Nucleus accumbens (tissue), 56 donors: Measurements from ENCODE around the gene C2orf49.
"Not testable (repeated sequence)": the region's sequence is repeated elsewhere in the genome, so short reads cannot be mapped to it uniquely, and the experiment has no call there.

Source experiments
- DNase-seq, 56 donors: peaks; one replicate each; lab custom pipeline; 2025; lab: John Stamatoyannopoulos, UW

C2orf49 gene

GRCh38 chr2:105320651-105321215, 16.6 kb upstream of the C2orf49 start:
- DNase-seq = no peak

- DNase-seq = no peak
These were observed 15.3 kb upstream of the C2orf49 start for GRCh38 chr2:105321875-105322646.

DNA sequence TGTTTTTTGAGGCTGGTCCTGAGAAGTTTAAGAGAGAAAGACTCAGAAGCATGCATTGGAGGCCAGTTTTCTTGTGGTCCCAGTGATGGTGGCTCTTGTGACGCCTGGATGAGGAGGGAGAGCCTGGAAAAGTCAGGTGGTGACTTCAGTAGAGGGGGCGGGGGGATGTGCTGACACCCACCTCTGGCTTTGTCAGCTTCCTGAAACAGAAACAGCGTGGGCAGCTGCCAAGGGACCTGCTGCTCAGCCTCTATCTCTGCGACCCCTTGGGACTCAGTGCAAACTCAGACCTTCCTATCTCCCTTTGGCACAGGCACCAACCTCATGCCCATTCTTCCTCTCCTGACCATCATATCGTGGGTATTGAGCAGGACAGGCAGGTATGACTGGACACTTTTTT, 14.2 kb upstream of the C2orf49 start:
- no peak for DNase-seq

GRCh38 chr2:105324101-105324500, 13.2 kb upstream of the C2orf49 start:
- no peak for DNase-seq

GRCh38 chr2:105324732-105325131, 12.6 kb upstream of the C2orf49 start:
- no peak for DNase-seq

GRCh38 chr2:105325389-105325963, 11.9 kb upstream of the C2orf49 start:
- no peak for DNase-seq

DNA sequence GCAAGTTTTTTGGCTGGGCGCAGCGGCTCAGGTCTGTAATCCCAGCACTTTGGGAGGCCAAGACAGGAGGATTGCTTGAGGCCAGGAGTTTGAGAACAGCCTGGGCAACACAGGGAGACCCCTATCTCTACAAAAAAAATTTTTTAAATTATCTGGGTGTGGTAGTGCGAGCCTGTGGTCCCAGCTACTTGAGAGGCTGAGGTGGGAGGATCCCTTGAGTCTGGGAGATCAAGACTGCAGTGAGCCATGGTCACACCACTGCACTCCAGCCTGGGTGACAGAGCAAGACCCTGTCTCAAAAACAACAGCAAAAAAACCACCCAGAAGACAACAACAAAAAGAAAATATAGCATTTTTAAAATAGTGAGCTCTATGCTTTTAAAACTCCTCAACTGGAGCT, 10.1 kb upstream of the C2orf49 start:
- not testable (repeated sequence) for DNase-seq

DNA sequence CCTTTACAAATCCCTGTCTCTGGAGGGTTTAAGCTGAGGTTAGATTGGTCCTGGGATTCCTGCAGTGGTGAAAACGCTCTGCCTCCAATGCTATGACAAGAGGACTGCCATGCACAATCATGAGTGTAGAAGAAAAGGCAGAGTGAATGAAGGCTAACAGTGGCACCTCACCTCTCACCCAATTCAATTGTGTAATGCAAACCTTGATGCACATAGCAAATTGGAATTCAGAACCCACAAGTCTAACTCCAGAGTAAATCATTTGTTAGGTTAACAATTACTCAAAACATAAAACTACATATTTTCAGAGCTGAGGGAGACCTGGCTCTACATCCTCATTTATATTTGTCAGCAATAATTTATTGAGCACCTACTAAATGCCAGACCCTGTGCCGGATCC, 9.7 kb upstream of the C2orf49 start:
- no peak for DNase-seq

DNA sequence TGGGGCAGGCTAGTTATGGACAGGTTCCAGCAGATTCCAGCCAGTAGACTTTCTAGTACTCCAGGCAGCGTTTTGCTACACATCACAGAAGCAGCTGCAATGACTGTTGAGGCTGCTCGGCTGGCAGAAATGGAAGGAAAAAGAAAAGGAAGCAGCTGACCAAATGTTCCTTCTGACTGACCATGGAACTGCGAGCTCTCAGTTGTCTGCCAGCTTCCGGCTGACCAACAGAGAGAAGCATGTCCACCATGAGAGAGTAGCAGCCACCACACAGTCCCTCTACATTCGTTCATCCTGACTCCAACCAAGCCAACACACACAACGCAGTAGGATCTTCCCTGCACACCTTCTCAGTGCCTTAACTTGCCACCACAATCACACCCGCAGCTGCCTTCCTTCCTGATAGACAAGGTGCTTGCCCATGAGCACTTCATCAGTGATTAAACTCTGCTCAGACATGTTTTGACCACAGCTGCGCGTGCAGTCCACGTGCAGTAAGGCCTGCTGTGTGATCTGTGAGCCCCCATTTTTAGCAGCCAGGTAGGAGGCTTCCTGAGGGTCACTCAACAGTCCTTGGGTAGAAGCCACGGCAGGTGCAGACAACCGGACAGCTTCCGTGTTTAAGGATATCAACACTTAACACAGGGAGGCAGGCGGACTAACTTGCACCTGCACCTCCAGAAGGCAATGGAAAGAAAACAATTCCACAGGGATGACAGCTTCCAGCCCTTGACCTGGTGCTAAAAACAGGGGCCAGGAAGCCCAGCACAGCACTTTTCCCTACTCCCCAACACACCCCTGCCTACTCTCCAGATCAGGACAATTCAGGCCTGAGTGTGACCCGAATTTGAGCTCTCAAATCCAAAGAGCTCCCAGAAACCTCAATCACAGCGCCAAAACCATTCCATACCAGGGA, 8.8 kb upstream of the C2orf49 start:
- DNase-seq = peak in 12 of 56 donors; percentile 7 to 55 (median 26)

- DNase-seq = peak in 11 of 56 donors; percentile 10 to 62 (median 38)
These were observed 8.2 kb upstream of the C2orf49 start for GRCh38 chr2:105329197-105329554.

GRCh38 chr2:105329561-105330495, 7.5 kb upstream of the C2orf49 start, which contains the start of gene TGFBRAP1:
Gene TGFBRAP1 (minus strand): TSS chr2:105329735. CDS start chr2:105308301, 21,434 bp downstream.
- DNase-seq = peak in 38 of 56 donors; percentile 18 to 73 (median 44)

- no peak for DNase-seq
These were observed 6.5 kb upstream of the C2orf49 start for GRCh38 chr2:105330681-105331375.

GRCh38 chr2:105334211-105334610, 3.1 kb upstream of the C2orf49 start:
- no peak for DNase-seq

DNA sequence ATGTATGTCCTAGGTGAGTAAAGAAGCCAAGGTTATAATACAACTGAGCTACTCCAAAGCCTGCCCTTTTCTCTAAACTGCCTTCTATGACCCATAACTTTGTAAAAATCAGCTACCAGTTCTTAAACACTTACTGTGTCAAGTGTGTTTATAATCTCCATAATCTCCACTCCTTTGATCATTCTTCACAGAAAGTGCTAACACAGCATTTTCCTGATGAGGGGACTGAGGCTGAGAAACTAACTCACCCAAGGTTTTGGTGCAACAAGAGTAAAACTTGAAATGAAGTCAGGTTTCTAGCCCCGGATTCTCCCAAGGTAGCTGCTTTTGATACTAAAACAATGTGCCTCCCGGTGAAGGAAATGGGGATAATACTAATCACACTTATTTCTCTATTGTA, 1.9 kb upstream of the C2orf49 start:
- no peak for DNase-seq

DNA sequence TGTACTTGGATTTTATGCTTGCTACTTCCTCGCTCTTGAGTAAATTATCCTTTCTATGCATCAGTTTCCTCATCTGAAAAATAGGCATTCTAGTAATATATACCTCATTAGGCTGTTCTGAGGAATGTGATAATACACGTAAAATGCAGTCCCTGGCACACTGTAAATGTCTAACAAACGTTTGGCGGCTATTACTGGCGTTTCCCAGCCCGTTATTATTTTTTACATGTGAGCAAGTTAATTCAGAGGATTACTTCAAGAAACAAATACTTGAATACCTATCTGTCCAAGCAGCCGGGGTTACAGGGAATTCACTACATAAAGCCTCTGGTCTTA, 586 bp upstream of the C2orf49 start:
- no peak for DNase-seq

GRCh38 chr2:105338020-105338385, 663 bp downstream of the C2orf49 start:
- no peak for DNase-seq

DNA sequence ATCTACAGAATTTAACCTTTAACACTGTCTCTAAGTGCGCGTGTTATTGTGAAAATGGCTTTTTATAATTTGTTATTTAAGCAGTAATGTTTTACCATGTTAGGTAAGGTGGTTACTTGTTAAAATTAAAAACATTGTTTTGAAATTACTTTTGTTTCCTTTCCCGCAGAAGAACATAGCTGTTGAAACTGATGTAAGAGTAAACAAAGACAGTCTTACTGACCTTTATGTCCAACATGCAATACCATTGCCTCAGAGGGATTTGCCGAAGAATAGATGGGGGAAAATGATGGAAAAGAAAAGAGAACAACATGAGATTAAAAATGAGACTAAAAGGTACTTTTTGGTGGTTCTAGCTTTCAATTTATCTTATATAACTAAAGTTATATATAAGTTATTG, 2.1 kb downstream of the C2orf49 start:
- no peak for DNase-seq

DNA sequence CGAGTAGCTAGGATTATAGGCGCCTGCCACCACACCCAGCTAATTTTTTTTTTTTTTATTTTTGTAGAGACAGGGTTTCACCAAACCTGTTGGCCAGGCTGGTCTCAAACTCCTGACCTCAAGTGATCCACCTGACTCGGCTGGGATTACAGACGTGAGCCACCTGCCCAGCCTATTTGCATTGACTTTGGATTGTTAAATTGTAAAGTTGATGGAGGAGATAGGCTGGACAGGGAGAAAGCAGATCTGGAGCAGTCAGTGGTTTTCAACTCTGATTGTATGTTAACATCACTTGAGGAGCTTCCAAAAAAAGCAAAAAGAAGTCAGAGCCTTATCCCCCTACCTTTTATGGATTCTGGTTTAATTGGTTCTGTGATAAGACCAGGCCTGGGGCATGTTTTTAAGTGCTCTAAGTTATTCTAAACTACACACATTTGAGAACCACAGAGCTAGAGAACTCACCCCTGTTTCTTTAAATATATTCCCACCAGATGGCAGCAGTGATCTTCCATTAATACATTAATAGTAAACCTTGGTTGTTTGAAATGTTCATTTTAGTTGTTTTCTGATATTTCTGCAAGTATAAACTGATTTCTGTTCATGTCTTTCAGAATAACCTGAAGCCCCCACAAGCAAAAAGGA, 7.5 kb downstream of the C2orf49 start:
- no peak for DNase-seq

GRCh38 chr2:105357122-105357521, 19.8 kb downstream of the C2orf49 start:
- no peak for DNase-seq
